Endodermal cell (in vitro differentiated cells): ENCODE data around the gene BCL2L15. TPM values are rescaled to one million over a fixed set of nuclear protein-coding genes. Genes with fewer than 3 reads are reported as not detected.

Experiments
- DNase-seq: peaks from one replicate; pipeline ENCODE4 v3.0.0-alpha.2; 2017
- H3K27ac ChIP-seq: 2 replicates; pipeline ENCODE4 v1.5.1; 2013; ENCODE audit warnings: mild to moderate bottlenecking, low read depth, low read length, moderate library complexity
- H3K27me3 ChIP-seq: 2 replicates; pipeline ENCODE4 v1.6.1; 2013; ENCODE audit warnings: mild to moderate bottlenecking, low read length, moderate library complexity; ENCODE audit not compliant: insufficient read depth, control insufficient read depth, poor library complexity, severe bottlenecking
- H3K36me3 ChIP-seq: 2 replicates; pipeline ENCODE4 v1.7.0; 2013; ENCODE audit warnings: mild to moderate bottlenecking, low read length, moderate library complexity; ENCODE audit not compliant: control insufficient read depth, insufficient read depth
- H3K4me1 ChIP-seq: one replicate; pipeline ENCODE4 v1.7.0; 2013; ENCODE audit warnings: low read length; ENCODE audit not compliant: control insufficient read depth, insufficient read depth
- H3K4me3 ChIP-seq: 2 replicates; pipeline ENCODE4 v1.5.1; 2013; ENCODE audit warnings: mild to moderate bottlenecking, low read length, moderate library complexity
- H3K9ac ChIP-seq: 2 replicates; pipeline ENCODE4 v1.6.1; 2013; ENCODE audit warnings: mild to moderate bottlenecking, low read length, moderate library complexity; ENCODE audit not compliant: poor library complexity, severe bottlenecking; ENCODE audit errors: extremely low read depth
- H3K9me3 ChIP-seq: 2 replicates; pipeline ENCODE4 v1.6.1; 2013; ENCODE audit warnings: mild to moderate bottlenecking, low read length, moderate library complexity; ENCODE audit not compliant: control insufficient read depth
- H3K27ac Mint-ChIP-seq: 2 replicates; pipeline ENCODE4 v1.8.0; 2020; ENCODE audit warnings: mixed read lengths
- H3K27me3 Mint-ChIP-seq: 2 replicates; pipeline ENCODE4 v1.8.0; 2021; ENCODE audit warnings: mild to moderate bottlenecking, mixed read lengths; ENCODE audit not compliant: insufficient read depth
- H3K36me3 Mint-ChIP-seq: 2 replicates; pipeline ENCODE4 v1.8.0; 2020; ENCODE audit warnings: low read depth, mixed read lengths
- H3K4me1 Mint-ChIP-seq: 2 replicates; pipeline ENCODE4 v1.8.0; 2020; ENCODE audit warnings: mixed read lengths
- H3K4me3 Mint-ChIP-seq: 2 replicates; pipeline ENCODE4 v1.8.0; 2020; ENCODE audit warnings: mild to moderate bottlenecking, moderate library complexity, mixed read lengths
- H3K9me3 Mint-ChIP-seq: 2 replicates; pipeline ENCODE4 v1.8.0; 2020; ENCODE audit warnings: mild to moderate bottlenecking, mixed read lengths
- WGBS, 2 experiments: methylation state at CpG; one replicate each; pipeline versions ENCODE4 v1.1.5 to v1.1.7; 2013; ENCODE audit warnings: missing lambda C conversion rate in 2 of 2, mixed read lengths in 1 of 2; ENCODE audit not compliant: insufficient coverage in 1 of 2, insufficient read length in 1 of 2; 5-methylcytosine and 5-hydroxymethylcytosine counted together
- total RNA-seq, 2 donors: library from RNA; stranded (reverse); fragmentation: NEBNext Ultra II Directional in 1 of 2; extraction: Animal tissue kit (Norgen Biotek cat#: 25700) in 1 of 2; gene quantifications; 2 replicates in 1 of 2; 3 replicates in 1 of 2; pipeline ENCODE4 v1.2.1, GENCODE V29; 2021
- TF ChIP-seq, protein P1 (sequence below): fragments of 200-600 bp; sonication (generic); conservative IDR thresholded peaks from 2 replicates; pipeline ENCODE4 v1.5.0; 2021; ENCODE audit warnings: antibody characterized with exemption, mild to moderate bottlenecking

Gene BCL2L15
- total RNA-seq, 2 donors from 2014 or later: 0.73 TPM; not detected in 1

DNA sequence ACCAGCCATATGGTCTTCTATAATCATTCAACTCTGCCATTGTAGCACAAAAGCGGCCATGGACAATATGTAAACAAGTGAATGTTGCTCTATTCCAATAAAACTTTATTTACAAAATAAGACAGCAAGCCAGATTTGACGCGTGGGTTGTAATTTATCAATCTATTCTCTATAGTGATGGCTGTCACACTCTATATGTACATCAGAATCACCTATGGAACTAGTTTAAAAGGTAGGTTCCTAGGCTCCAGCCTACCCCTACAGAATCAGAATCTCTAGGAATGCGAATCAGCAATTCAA, 7.7 kb downstream of the BCL2L15 start:
- DNase-seq: no peak
- H3K9ac ChIP-seq: no peak overlapping the region
- no peak overlapping the region for H3K27ac ChIP-seq
- H3K4me3 ChIP-seq: no peak overlapping the region
- Mint-ChIP-seq H3K4me1 (peaks cover 29% of the 10 kb centered on the region), H3K4me3 (no peak overlapping the region), H3K9me3 (no peaks in the 10 kb centered on the region), H3K27me3 (no peaks in the 10 kb centered on the region), H3K27ac (no peak overlapping the region), H3K36me3 (no peaks in the 10 kb centered on the region)
- no peaks in the 10 kb centered on the region for H3K36me3 ChIP-seq
- H3K4me1 ChIP-seq: no peaks in the 10 kb centered on the region
- TF ChIP-seq, protein P1, sequence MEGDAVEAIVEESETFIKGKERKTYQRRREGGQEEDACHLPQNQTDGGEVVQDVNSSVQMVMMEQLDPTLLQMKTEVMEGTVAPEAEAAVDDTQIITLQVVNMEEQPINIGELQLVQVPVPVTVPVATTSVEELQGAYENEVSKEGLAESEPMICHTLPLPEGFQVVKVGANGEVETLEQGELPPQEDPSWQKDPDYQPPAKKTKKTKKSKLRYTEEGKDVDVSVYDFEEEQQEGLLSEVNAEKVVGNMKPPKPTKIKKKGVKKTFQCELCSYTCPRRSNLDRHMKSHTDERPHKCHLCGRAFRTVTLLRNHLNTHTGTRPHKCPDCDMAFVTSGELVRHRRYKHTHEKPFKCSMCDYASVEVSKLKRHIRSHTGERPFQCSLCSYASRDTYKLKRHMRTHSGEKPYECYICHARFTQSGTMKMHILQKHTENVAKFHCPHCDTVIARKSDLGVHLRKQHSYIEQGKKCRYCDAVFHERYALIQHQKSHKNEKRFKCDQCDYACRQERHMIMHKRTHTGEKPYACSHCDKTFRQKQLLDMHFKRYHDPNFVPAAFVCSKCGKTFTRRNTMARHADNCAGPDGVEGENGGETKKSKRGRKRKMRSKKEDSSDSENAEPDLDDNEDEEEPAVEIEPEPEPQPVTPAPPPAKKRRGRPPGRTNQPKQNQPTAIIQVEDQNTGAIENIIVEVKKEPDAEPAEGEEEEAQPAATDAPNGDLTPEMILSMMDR: no peak
- WGBS, 2 experiments: 80 to 97% methylated on average over 1 to 4 of the region's 4 CpGs
- H3K27me3 ChIP-seq: no peaks in the 10 kb centered on the region
- H3K9me3 ChIP-seq: no peaks in the 10 kb centered on the region

DNA sequence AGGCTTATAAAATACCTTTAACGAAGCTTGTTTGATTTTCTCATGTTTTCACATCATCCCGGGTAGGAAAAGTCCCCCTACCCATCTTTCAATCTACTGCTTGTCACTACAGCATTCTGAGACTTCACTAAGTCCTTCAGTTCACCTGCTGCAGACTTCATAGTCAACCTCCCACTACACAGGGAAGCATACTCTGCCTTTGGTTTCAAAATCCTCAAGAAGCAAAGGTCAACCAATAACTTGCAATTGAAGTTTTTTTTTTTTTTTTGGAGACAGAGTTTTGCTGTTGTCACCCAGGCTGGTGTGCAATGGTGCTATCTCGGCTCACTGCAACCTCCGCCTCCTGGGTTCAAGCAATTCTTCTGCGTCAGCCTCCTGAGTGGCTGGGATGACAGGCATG, 11.2 kb downstream of the BCL2L15 start:
- Mint-ChIP-seq H3K4me1 (peaks cover 33% of the 10 kb centered on the region), H3K27me3 (no peaks in the 10 kb centered on the region), H3K4me3 (no peak overlapping the region), H3K9me3 (no peaks in the 10 kb centered on the region), H3K27ac (no peak overlapping the region), H3K36me3 (no peaks in the 10 kb centered on the region)
- H3K9ac ChIP-seq: no peak overlapping the region
- H3K4me3 ChIP-seq: no peak overlapping the region
- TF ChIP-seq, protein P1: no peak
- H3K36me3 ChIP-seq: no peaks in the 10 kb centered on the region
- no peaks in the 10 kb centered on the region for H3K27me3 ChIP-seq
- H3K9me3 ChIP-seq: no peaks in the 10 kb centered on the region
- H3K4me1 ChIP-seq: no peaks in the 10 kb centered on the region
- 91 to 94% methylated on average over 2 to 5 of the region's 5 CpGs for WGBS, 2 experiments
- DNase-seq: no peak
- no peak overlapping the region for H3K27ac ChIP-seq

DNA sequence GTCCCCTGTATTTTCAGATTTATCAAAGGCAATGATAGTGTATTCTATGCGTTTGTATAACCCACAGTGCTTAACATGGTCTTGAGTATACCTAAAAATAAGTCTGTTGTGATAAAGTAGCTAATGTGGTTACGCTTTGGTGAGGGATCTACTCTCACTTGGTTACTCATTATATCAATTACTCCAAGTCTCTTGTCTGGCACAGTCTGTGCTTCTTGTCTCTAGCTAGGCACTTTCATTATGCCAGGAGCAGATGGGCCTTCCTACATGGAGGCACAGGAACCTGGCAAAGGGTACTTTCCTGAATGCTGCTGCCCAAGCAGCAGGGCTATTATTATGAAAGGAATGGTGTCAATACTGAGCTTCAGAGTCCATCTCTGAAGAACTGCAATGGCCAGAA, 11.7 kb downstream of the BCL2L15 start:
- Histone ChIP-seq H3K4me3 (no peak overlapping the region), H3K27me3 (no peaks in the 10 kb centered on the region), H3K4me1 (no peaks in the 10 kb centered on the region), H3K9me3 (no peaks in the 10 kb centered on the region), H3K36me3 (no peaks in the 10 kb centered on the region), H3K27ac (no peak overlapping the region), H3K9ac (no peak overlapping the region)
- Mint-ChIP-seq H3K27ac (no peak overlapping the region), H3K4me3 (no peak overlapping the region), H3K4me1 (peaks cover 28% of the 10 kb centered on the region), H3K27me3 (no peaks in the 10 kb centered on the region), H3K36me3 (no peaks in the 10 kb centered on the region), H3K9me3 (no peaks in the 10 kb centered on the region)
- DNase-seq: no peak
- TF ChIP-seq, protein P1: no peak
- WGBS, 2 experiments: 85 to 92% methylated on average over 2 of the region's 2 CpGs
